ENCODE results near the gene FDX2. TPM values are rescaled to one million over a fixed set of nuclear protein-coding genes. Genes with fewer than 3 reads are reported as not detected.
A peak's percentile ranks its signal among the peaks of the same experiment; 100 is the strongest.

Gene FDX2
- total and polyA plus RNA-seq, 2 of the 13 experiments (the other 11 are each of a cell fraction or from before 2014, with no cell fraction given): 21.0 to 24.7 TPM

- 82% methylated on average over 3 of the region's 18 CpGs for WGBS (ENCODE audit: low lambda C conversion rate)
- in situ Hi-C loops (cut with HindIII; ENCODE audit: extremely low pct_ligation_motif_present, low pct_unique_long_range_greater_than_20kb) (no loop called here), intact Hi-C loops (cut with micrococcal nuclease; ENCODE audit: unreplicated experiment) (loop anchor here (2.0 kb wide), 1 partner anchor 40 kb away; no protein-coding TSS in a partner anchor)
- peak overlapping the region; percentile 81 for H3K4me2 ChIP-seq (ENCODE audit: low read depth, low read length)
- peaks cover 25 to 36% of the 10 kb centered on the region in 2 experiments for H3K36me3 ChIP-seq (replicated peaks in 1 of 2; ENCODE audit: control insufficient read depth in 1 of 2, insufficient read depth in 2 of 2, low read length in 2 of 2)
- ChIA-PET CTCF (ENCODE audit: low intra/inter-chr PET ratio, low total read pairs) (no interaction called here), POLR2A (interaction anchor here (0.7 to 6.9 kb wide), 14 partner anchors 8 to 81 kb away, joined by 3 to 79 read pairs (median 8); partner anchors contain the start of genes FDX2, ICAM1, ICAM4 and ICAM5)
- H2AFZ ChIP-seq (ENCODE audit: low read length): no peak overlapping the region
- ATAC-seq: peak; percentile 35
- peaks cover 15% of the 10 kb centered on the region; the same call in 1 of the 2 replicates for H4K20me1 ChIP-seq (ENCODE audit: insufficient read depth, low read length)
- peak; percentile 71 for DNase-seq (ENCODE audit: low spot score)
- H3K4me1 ChIP-seq (ENCODE audit: insufficient read depth, low read length): peaks cover 29% of the 10 kb centered on the region
- H3K9ac ChIP-seq (ENCODE audit: insufficient read depth, low read depth, low read length): peak overlapping the region; percentile 96
- no peaks in the 10 kb centered on the region for H3K9me3 ChIP-seq (ENCODE audit: low read length)
- H3K79me2 ChIP-seq (ENCODE audit: insufficient read depth, low read length): peaks cover 37% of the 10 kb centered on the region
- H3K27me3 ChIP-seq (ENCODE audit: control insufficient read depth in 1 of 2, insufficient read depth in 2 of 2, low read length in 2 of 2): no peaks in the 10 kb centered on the region; a peak in 1 of 5 replicates
- FAIRE-seq: no peak
- H3K27ac ChIP-seq (ENCODE audit: extremely low read length, insufficient read depth, low read length): peak overlapping the region; percentile 95
- BruUV-seq (replicated peaks): TSS peak; percentile 69
- H3K4me3 ChIP-seq (replicated peaks in 1 of 3; ENCODE audit: insufficient read depth in 1 of 3, low read depth in 2 of 3, low read length in 3 of 3): peak overlapping the region; percentile 77 to 89 (median 86)
- TF ChIP-seq ZNF720 (CRISPR knock-in tag; IDR thresholded peaks at IDR 0.05) (no peak), MAX (IDR thresholded peaks at IDR 0.05) (peak; percentile 72), ZNF703 (CRISPR knock-in tag; IDR thresholded peaks at IDR 0.05; ENCODE audit: borderline replicate concordance) (no peak), ZNF674 (CRISPR knock-in tag; IDR thresholded peaks at IDR 0.05; ENCODE audit: low read depth) (no peak), ZNF562 (CRISPR knock-in tag; IDR thresholded peaks at IDR 0.05; ENCODE audit: borderline replicate concordance) (no peak), PRPF4 (IDR thresholded peaks at IDR 0.05; ENCODE audit: low read depth, low read length, poor library complexity, severe bottlenecking) (no peak), TCF7L2 (IDR thresholded peaks at IDR 0.05; ENCODE audit: low read depth, low read length) (no peak), ZNF510 (CRISPR knock-in tag; IDR thresholded peaks at IDR 0.05; ENCODE audit: low read depth) (no peak), NFE2L2 (IDR thresholded peaks at IDR 0.05; ENCODE audit: low read length) (no peak), YY1 (IDR thresholded peaks at IDR 0.05; ENCODE audit: insufficient read depth, insufficient replicate concordance, low read depth, low read length) (peak; percentile 50), ZNF761 (CRISPR knock-in tag; conservative IDR thresholded peaks at IDR 0.05) (no peak), ARNTL (CRISPR knock-in tag; IDR thresholded peaks at IDR 0.05) (no peak; the same call in 1 of the 2 replicates), ZNF136 (CRISPR knock-in tag; IDR thresholded peaks at IDR 0.05; ENCODE audit: low read depth) (no peak), THAP9 (CRISPR knock-in tag; IDR thresholded peaks at IDR 0.05; ENCODE audit: borderline replicate concordance) (no peak), ZNF616 (CRISPR knock-in tag; IDR thresholded peaks at IDR 0.05; ENCODE audit: low read depth) (no peak), HDAC2 (CRISPR knock-in tag; IDR thresholded peaks at IDR 0.05) (no peak), IKZF4 (CRISPR knock-in tag; IDR thresholded peaks at IDR 0.05; ENCODE audit: borderline replicate concordance, low read depth, not compliant biosample characterization) (no peak), MIER3 (CRISPR knock-in tag; IDR thresholded peaks at IDR 0.05; ENCODE audit: borderline replicate concordance) (no peak)
These were observed 16.5 kb upstream of the FDX2 start for GRCh38 chr19:10332158-10332964.
